Measurements from ENCODE around the gene ATG5. TPM values are rescaled to one million over a fixed set of nuclear protein-coding genes. Genes with fewer than 3 reads are reported as not detected.

Gene ATG5
- total RNA-seq, 2 experiments from 2014 or later = 31.2 to 32.4 TPM

DNA sequence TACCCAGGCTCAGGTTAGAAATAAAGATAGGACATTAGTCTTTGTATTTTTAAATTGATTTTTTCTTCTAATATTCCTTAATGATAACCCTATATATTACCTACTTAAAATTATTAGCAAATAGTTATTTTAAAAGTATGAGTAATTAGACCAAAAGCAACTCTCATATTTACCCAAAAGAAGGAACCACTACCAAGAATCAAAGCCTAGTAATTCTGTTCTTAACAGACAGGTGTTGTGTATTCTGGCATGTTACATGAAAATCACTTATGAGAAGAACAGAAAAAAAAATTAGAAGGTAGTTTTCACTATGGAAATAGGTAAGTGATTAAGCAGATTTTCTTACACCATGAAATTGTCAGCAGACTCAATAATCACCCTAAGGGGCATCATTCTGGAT is 105.1 kb downstream of the ATG5 start:
- CTCF ChIA-PET = interaction anchor here (0.6 to 1.4 kb wide), 3 partner anchors 130 to 136 kb away, joined by 3 to 4 read pairs (median 3); no protein-coding TSS in a partner anchor
- Mint-ChIP-seq H3K36me3 (ENCODE audit: low read depth) (peaks cover 4% of the 10 kb centered on the region), H3K4me1 (ENCODE audit: low read depth) (peaks cover 17% of the 10 kb centered on the region), H3K4me3 (no peak overlapping the region), H3K27ac (no peak overlapping the region), H3K9me3 (no peaks in the 10 kb centered on the region), H3K27me3 (no peaks in the 10 kb centered on the region)
- POLR2A ChIA-PET = no interaction called here
- DNase-seq = no peak
- intact Hi-C loops (cut with micrococcal nuclease) = loop anchor here (5.0 to 10.0 kb wide), 4 partner anchors 126 to 786 kb away; no protein-coding TSS in a partner anchor
- no peak for TF ChIP-seq CTCF (IDR thresholded peaks at IDR 0.05)
- ATAC-seq = no peak

GRCh38 chr6:106216527-106216926 is 109.0 kb downstream of the ATG5 start:
- H3K9me3 Mint-ChIP-seq = no peaks in the 10 kb centered on the region
- no peak overlapping the region for H3K27ac Mint-ChIP-seq
- CTCF ChIA-PET = no interaction called here
- intact Hi-C loops (cut with micrococcal nuclease) = no loop called here
- DNase-seq (no peak), ATAC-seq (no peak)
- no peak for TF ChIP-seq CTCF (IDR thresholded peaks at IDR 0.05)
- H3K4me1 Mint-ChIP-seq (ENCODE audit: low read depth) = peaks cover 18% of the 10 kb centered on the region
- H3K36me3 Mint-ChIP-seq (ENCODE audit: low read depth) = peaks cover 4% of the 10 kb centered on the region
- POLR2A ChIA-PET = no interaction called here
- H3K27me3 Mint-ChIP-seq = no peaks in the 10 kb centered on the region
- H3K4me3 Mint-ChIP-seq = no peak overlapping the region

DNA sequence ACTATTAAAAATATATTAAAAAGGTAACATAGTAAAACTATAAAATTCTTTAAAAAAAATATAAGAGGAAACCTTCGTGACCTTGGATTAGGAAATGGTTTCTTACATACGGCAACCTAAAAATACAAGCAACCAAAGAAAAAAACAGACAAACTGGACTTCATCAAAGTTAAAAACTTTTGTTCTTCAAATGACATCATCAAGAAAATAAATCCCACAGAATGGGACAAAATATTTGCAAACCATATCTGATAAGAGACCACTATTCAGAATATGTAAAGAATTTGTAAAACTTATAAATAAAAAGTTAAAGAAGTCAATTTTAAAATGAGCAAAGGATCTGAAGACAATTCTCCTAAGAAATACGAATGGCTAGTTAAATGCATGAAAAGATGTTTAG is 110.0 kb downstream of the ATG5 start:
- no peak overlapping the region for H3K27ac Mint-ChIP-seq
- ChIA-PET CTCF (interaction anchor here (5.7 kb wide), 1 partner anchor 8 kb away, joined by 37 read pairs; no protein-coding TSS in a partner anchor), POLR2A (no interaction called here)
- TF ChIP-seq CTCF (IDR thresholded peaks at IDR 0.05) = no peak
- H3K27me3 Mint-ChIP-seq = no peaks in the 10 kb centered on the region
- no peaks in the 10 kb centered on the region for H3K9me3 Mint-ChIP-seq
- H3K36me3 Mint-ChIP-seq (ENCODE audit: low read depth) = peaks cover 9% of the 10 kb centered on the region
- DNase-seq = no peak
- intact Hi-C loops (cut with micrococcal nuclease) = no loop called here
- H3K4me3 Mint-ChIP-seq = no peak overlapping the region
- peaks cover 14% of the 10 kb centered on the region for H3K4me1 Mint-ChIP-seq (ENCODE audit: low read depth)
- ATAC-seq = no peak

- no peak for ATAC-seq
- Mint-ChIP-seq H3K36me3 (ENCODE audit: low read depth) (peaks cover 11% of the 10 kb centered on the region), H3K27ac (no peak overlapping the region), H3K9me3 (no peaks in the 10 kb centered on the region), H3K4me1 (ENCODE audit: low read depth) (peaks cover 13% of the 10 kb centered on the region), H3K4me3 (no peak overlapping the region), H3K27me3 (no peaks in the 10 kb centered on the region)
- ChIA-PET POLR2A (no interaction called here), CTCF (interaction anchor here (5.7 kb wide), 1 partner anchor 9 kb away, joined by 37 read pairs; no protein-coding TSS in a partner anchor)
- no peak for DNase-seq
- intact Hi-C loops (cut with micrococcal nuclease) = no loop called here
- TF ChIP-seq CTCF (IDR thresholded peaks at IDR 0.05) = no peak
These were observed 111.0 kb downstream of the ATG5 start for GRCh38 chr6:106214531-106214930.

- DNase-seq (no peak), ATAC-seq (no peak)
- no peak overlapping the region for H3K27ac Mint-ChIP-seq
- no peak overlapping the region for H3K4me3 Mint-ChIP-seq
- H3K27me3 Mint-ChIP-seq = no peaks in the 10 kb centered on the region
- H3K9me3 Mint-ChIP-seq = no peaks in the 10 kb centered on the region
- H3K4me1 Mint-ChIP-seq (ENCODE audit: low read depth) = peaks cover 13% of the 10 kb centered on the region
- ChIA-PET CTCF (interaction anchor here (1.6 to 5.7 kb wide), 3 partner anchors 10 to 479 kb away, joined by 3 to 37 read pairs (median 5); no protein-coding TSS in a partner anchor), POLR2A (no interaction called here)
- H3K36me3 Mint-ChIP-seq (ENCODE audit: low read depth) = peaks cover 17% of the 10 kb centered on the region
- intact Hi-C loops (cut with micrococcal nuclease) = no loop called here
- no peak for TF ChIP-seq CTCF (IDR thresholded peaks at IDR 0.05)
These were observed 111.8 kb downstream of the ATG5 start for GRCh38 chr6:106213660-106214289.

All from activated CD8-positive, alpha-beta T cell treated with anti-CD3 and anti-CD28 coated beads for 36 hours (primary cell).